GM12874 (cell line): ENCODE results near the gene PRKCE.

Experiments
- TF ChIP-seq, protein P1 (sequence below): IDR thresholded peaks from 2 replicates; pipeline ENCODE4 v1.5.1; 2011; ENCODE audit warnings: low read depth, mild to moderate bottlenecking, control low read depth, low read length, moderate library complexity; ENCODE audit not compliant: insufficient read depth

Gene PRKCE

DNA sequence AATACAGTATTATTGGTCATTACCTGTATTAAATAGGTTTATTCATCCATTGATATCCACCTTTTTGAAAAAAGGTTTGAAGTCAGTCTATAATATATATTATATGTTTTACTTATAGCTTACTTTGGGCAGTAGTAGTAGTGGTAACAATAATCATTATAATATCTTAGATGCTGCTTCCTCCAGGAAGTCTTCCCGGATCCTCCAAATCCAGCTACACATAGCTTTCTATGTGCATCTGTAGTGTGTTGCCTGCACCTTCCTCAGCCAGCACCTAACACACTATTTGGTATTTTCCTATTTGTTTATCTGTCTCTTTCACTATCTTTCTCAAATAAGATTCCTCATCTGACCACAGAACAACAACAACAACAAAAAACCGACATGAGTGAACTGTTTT lies 81.0 kb downstream of the PRKCE start:
- TF ChIP-seq, protein P1, sequence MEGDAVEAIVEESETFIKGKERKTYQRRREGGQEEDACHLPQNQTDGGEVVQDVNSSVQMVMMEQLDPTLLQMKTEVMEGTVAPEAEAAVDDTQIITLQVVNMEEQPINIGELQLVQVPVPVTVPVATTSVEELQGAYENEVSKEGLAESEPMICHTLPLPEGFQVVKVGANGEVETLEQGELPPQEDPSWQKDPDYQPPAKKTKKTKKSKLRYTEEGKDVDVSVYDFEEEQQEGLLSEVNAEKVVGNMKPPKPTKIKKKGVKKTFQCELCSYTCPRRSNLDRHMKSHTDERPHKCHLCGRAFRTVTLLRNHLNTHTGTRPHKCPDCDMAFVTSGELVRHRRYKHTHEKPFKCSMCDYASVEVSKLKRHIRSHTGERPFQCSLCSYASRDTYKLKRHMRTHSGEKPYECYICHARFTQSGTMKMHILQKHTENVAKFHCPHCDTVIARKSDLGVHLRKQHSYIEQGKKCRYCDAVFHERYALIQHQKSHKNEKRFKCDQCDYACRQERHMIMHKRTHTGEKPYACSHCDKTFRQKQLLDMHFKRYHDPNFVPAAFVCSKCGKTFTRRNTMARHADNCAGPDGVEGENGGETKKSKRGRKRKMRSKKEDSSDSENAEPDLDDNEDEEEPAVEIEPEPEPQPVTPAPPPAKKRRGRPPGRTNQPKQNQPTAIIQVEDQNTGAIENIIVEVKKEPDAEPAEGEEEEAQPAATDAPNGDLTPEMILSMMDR, result no peak

DNA sequence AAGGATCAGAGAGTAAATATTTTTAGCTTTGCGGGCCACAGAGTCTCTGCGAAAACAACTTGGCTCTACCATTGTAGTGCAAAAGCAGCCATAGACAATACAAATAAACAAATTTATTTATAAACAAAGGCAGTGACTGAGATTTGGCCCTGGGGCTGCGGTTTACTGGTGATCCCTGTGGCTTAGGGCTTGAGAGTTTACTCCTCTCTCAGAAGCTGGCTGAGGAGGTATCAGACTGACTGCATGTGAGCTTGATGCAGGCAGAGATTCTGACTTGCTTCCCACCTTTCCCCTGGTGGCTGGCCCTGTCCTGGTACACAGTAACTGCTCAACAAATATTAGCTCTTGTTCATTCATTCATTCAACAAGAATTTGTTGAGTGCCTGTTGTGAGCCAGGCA lies 81.5 kb downstream of the PRKCE start:
- TF ChIP-seq, protein P1, result no peak

DNA sequence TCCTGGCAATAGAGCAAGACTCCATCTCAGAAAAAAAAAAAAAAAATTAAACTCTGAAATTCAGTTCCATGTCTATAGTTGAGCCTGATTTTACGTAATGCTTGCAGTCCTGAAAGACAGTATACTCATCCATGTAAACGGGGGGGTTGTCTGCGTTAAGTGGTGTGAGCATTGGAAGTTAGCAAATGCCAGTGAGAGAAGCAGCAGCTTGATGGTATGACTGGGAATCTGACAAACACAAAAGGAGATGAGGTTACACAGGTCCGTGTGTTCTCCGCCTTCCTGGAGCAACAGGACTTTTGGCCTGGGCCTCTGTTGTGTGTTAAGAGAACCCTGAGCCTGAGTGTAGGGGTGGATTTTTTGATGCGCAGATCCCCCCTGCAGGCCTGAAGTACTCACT lies 82.9 kb downstream of the PRKCE start:
- TF ChIP-seq, protein P1, result no peak

DNA sequence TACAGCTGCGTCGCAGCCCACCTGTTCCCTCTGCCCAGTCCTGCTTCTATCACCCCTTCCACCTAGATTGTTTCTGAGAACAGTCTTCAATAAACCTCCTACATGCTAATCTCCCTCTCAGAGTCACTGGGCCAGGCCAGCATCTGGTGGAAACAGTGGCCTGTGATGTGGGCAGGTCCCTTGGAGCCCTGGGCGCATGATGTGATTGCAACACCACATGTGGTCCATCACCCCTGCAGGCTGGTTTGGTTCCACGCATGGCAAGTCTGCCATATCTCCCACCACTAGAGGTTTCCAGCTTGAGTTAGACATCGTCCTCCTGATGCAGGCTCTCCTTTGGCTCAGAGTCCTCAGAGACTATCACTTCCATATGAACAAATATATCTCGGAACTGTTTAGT lies 83.5 kb downstream of the PRKCE start:
- TF ChIP-seq, protein P1, result no peak

DNA sequence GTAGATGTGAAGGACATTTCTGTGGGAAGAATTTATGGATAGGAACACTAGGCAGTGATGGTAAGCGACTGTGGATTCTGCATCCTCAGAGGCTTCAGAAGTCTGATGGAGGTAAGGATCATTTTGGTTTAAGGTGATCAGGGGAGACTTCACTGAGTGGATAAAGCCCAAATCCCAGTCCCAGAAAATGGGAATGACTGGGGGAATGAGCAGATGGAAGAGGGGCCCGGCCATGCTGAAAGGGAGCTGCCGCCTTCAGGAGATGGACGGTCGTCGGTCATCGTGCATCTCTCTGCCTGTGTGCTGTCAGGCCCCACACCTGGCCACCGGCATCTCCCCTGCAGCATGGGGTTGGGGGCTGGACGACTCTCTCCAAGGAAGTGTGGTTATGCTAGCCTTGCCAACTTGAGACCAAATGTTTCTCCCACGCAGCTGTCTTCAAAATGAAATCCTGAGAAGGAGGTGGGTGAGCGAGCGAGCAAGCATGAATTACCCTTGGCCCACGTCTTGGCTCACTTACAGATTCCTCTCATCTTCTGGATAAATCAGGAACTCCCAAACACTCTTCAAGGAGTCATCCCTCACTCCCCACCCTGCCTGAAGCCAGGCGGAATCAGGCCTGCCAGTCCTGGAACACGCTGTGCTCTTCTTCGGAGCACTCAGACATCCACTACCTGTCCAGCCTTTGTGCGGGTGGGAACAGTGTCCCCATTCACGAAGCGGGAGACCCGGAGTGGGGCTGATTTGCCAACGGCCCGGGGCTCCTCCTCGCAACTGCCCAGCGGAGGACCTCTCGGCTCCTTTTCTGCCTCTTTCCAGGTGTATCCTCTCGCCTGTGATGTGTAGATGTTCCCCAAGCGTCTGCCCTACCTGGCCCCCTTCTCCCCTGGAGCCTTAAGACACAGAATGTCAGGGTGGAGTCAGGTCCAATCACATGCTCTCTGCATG lies 85.6 kb downstream of the PRKCE start:
- TF ChIP-seq, protein P1, result no peak

DNA sequence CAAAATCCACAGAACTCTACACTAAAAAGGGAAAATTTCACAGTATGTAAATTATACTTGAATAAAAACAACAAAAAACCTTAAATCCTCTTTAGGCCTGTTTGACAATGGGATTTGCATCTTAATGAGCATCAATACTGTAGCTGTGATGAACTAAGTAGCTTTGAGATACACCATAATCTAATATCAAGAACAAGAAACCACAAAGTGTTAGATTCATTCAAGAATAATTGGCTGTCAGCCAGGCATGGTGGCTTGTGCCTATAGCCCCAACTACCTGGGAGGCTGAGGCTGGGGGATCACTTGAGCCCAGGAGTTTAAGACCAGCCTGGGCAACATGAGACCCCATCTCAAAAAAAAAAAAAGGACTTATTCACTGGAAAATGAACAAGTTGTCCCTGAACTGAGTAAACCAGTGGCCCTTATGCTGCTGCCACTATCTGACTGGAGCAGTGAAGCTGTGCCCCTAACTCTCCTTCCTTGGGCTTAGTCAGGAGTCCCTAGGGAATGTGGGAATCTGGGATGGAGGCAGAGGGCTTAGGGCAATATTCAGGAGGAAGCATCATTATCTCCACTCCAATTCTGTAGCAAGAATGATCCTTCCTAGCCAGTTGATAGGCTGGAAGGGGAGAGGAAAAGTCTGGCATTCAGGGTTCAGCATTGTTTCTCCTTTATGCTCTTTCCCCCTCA lies 88.5 kb downstream of the PRKCE start:
- TF ChIP-seq, protein P1, result no peak

DNA sequence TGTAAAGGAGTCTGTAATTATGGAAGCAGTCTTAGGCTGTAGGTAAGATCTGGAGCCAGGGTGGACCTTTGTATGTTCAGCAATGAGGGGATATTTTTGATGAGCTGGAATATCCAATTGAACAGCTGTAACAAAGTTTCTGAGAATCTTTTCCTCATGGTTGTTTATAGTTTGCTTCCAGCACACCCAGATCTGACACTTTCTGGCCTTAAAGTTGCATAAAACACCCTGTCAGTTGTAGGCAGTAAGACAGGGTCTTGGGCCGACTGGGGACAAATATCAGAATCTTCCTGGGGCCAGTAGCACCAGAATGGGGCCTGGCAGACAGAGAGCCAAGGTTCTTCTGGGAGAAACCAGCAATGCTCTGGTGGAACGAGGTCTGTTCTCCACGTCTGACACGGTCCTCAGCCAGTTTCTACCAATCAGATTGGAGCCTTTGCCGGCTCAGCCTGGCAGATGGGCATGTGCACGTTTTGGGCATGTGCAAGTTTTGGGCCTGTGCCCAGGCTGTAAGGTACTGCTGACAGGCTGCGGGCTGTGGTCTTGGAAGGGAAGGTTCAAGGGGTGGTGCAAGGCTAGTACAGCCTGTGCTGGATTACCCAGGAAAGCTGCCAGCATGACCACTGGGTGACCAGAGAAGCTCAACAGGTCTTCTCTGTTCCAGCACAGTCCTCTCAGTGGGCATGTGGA lies 89.8 kb downstream of the PRKCE start:
- TF ChIP-seq, protein P1, result no peak
